NCI-H1417 treated with DMSO at 0.1 percent for 48 hours (cell line): ENCODE results near the gene PCDHGA8.

Source experiments
- DNase-seq: peaks from one replicate; lab custom pipeline; 2025; lab: John Stamatoyannopoulos, UW

PCDHGA8 gene

GRCh38 chr5:141434006-141434405 lies 41.6 kb downstream of the PCDHGA8 start:
- DNase-seq = no peak

GRCh38 chr5:141437221-141437620 lies 44.8 kb downstream of the PCDHGA8 start:
- DNase-seq = no peak

DNA sequence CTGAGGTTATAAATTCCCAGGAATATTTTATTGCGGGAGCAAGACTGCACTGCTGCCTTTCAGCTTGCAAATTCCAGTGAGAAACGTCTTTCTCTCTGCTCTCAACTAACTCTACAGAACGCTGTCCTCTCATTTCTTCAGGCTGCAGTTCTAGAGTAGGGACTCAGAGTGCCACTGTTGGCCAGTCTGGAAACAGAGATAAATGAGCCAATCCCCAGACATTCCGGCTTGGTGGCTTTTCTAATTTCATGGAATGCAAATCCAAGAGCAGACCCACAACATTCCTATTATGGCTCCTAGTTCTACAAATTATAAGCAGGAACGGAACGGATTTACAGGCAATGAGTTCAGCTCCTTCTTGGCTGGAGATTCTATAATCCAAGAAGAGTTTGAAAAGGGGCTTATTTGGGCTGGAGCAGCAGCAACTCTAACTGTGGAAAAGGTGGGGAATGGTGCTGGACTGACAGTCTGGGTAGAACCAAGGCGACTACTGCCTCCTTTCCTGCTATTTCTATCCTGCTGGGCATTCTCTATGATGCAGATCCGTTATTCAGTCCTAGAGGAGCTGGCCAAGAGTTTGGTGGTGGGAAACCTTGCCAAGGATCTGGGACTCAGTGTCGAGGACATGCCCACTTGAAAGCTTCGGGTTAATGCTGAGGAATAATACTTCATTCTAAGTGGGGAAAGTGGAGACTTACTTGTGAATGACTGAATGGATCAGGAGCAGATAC lies 47.1 kb downstream of the PCDHGA8 start:
- no peak for DNase-seq

DNA sequence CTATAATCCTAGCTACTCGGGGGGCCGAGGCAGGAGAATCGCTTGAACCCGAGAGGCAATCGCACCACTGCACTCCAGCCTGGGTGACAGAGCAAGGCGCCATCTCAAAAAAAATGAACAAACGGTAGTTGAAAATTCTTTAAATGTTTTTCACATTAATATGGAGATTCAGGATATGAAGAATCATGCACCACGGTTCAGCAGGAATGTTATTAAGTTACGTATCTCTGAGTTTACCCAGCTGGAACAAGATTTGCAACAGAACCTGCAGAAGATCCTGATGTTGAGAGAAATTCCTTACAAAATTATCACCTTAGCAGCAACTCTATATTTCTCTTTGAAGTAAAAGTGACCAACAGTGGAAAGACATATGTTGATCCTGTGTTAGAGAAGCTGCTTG lies 47.9 kb downstream of the PCDHGA8 start:
- DNase-seq = no peak

GRCh38 chr5:141441571-141442170 lies 49.2 kb downstream of the PCDHGA8 start:
- no peak for DNase-seq
